ENCODE data around the gene RC3H2. TPM values are rescaled to one million over a fixed set of nuclear protein-coding genes. Genes with fewer than 3 reads are reported as not detected.

RC3H2 gene, protein sequence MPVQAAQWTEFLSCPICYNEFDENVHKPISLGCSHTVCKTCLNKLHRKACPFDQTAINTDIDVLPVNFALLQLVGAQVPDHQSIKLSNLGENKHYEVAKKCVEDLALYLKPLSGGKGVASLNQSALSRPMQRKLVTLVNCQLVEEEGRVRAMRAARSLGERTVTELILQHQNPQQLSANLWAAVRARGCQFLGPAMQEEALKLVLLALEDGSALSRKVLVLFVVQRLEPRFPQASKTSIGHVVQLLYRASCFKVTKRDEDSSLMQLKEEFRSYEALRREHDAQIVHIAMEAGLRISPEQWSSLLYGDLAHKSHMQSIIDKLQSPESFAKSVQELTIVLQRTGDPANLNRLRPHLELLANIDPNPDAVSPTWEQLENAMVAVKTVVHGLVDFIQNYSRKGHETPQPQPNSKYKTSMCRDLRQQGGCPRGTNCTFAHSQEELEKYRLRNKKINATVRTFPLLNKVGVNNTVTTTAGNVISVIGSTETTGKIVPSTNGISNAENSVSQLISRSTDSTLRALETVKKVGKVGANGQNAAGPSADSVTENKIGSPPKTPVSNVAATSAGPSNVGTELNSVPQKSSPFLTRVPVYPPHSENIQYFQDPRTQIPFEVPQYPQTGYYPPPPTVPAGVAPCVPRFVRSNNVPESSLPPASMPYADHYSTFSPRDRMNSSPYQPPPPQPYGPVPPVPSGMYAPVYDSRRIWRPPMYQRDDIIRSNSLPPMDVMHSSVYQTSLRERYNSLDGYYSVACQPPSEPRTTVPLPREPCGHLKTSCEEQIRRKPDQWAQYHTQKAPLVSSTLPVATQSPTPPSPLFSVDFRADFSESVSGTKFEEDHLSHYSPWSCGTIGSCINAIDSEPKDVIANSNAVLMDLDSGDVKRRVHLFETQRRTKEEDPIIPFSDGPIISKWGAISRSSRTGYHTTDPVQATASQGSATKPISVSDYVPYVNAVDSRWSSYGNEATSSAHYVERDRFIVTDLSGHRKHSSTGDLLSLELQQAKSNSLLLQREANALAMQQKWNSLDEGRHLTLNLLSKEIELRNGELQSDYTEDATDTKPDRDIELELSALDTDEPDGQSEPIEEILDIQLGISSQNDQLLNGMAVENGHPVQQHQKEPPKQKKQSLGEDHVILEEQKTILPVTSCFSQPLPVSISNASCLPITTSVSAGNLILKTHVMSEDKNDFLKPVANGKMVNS
- total RNA-seq: 35.9 TPM
- long read RNA-seq, transcript RC3H2-202 (21 exons, 3,991 nt): major isoform, 10 of 30 reads
- long read RNA-seq, partial matches to known transcripts: 4 of 30 reads
- long read RNA-seq, other reads (novel, unspliced or antisense): 14 of 30 reads

DNA sequence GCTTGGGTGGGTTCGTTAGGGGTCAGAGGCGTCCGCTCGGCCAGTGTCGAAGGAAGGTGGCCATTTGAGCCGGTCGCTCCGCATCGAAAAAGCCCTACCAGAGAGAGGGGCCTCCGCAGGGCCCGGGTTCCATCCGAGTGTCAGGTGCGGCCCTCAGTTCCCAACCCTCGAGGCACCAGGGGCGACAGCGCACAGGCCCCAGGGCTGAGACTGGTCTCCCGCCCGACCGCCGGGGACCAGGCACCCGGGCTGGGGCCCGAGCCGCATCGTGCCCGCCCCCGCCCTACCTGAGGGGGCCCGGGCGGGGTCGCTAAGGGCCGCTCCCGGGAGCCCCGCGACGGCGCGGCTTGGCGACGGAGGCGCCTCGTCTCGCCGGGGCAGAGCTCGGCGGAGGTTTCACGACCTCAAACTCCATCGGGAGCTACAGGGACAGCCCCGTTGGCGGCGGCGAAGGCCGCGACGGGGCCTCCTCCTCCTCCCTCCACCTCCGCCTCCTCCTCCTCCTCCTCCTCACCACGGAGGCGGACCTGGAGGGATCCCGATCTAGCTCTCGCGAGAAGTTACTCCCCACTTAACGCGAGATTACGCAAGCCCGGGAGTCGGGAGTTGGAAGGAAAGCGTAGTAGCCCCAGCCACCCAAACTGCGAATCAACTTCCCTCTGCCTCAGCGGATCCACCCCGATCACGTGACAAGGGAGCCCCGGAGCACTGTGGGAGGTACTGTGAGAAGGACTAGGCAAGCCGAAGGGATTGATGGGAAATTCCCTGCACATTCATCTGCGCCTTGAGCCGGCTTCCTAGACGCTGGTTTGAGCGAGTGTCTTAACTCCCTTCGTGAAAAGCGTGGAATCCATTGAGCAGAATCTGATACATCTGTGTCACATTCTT lies at the start of gene RC3H2:
Gene RC3H2 (minus strand): TSS at position 537 of the 888 bp plus-strand sequence. CDS start 7,850 bp downstream, outside the sequence.
- intact Hi-C loops (cut with micrococcal nuclease): no loop called here
- peak; percentile 97 for DNase-seq

GRCh38 chr9:122954253-122954691 lies 49.1 kb upstream of the RC3H2 start:
- ATAC-seq (no peak), DNase-seq (no peak)
- intact Hi-C loops (cut with micrococcal nuclease): no loop called here

More for the DNA sequence above, at the start of gene RC3H2:
- peak; percentile 98 for ATAC-seq

GRCh38 chr9:122951056-122951455 lies 45.9 kb upstream of the RC3H2 start:
- ATAC-seq: peak; percentile 53
- no peak for DNase-seq
- intact Hi-C loops (cut with micrococcal nuclease): no loop called here

GRCh38 chr9:122950263-122950662 lies 45.1 kb upstream of the RC3H2 start:
- DNase-seq (no peak), ATAC-seq (no peak)
- intact Hi-C loops (cut with micrococcal nuclease): no loop called here

GRCh38 chr9:122949696-122950095 lies 44.5 kb upstream of the RC3H2 start:
- DNase-seq (no peak), ATAC-seq (no peak)
- intact Hi-C loops (cut with micrococcal nuclease): no loop called here

DNA sequence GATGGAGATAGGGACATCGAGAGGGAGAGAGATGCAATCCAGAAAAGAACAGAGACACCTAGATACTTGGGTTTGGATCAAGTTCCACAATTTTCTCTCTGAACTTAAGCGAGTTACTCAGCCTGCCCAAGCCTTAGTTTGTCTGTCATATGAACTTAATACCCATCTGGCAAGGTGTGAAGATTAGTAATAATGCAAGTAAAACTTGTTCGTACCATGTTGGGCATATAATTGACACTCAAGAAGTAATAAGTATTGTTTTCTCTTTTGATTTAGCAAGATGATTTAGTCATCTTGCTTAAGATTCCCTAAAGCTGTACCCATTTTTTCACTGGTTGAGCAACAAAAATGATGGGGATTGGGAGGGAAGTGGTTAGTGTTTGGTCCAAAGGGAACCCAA lies 43.2 kb upstream of the RC3H2 start:
- intact Hi-C loops (cut with micrococcal nuclease): no loop called here
- no peak for ATAC-seq
- DNase-seq: no peak

DNA sequence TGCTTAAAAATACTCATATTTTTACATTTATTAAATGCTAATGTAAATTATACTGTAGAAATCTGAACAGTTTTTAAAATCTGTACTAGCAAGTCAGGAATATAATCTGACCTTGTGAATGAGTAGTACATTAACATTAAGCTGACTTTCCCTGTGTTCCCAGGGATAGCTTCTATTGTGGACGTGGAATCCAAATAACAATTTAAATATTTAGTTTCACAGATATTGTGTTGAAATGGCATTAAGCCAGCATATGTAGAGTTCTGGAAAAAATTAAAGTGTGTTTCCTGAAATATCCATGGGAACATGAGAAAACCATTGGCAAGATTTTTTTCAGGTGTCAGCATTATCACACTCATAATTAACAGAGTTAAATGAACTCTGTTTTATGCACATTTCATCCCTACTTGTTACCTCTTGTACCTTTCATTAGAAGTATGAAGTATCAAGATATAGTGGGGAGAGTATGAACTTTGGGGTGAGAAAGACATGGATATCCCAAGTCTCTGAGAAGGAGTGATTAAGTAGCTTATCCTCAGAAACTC lies 41.4 kb upstream of the RC3H2 start:
- intact Hi-C loops (cut with micrococcal nuclease): no loop called here
- ATAC-seq (no peak), DNase-seq (no peak)

- intact Hi-C loops (cut with micrococcal nuclease): no loop called here
- ATAC-seq (no peak), DNase-seq (no peak)
Measured at GRCh38 chr9:122944960-122945888, 40.1 kb upstream of the RC3H2 start.

- peak; percentile 9 for ATAC-seq
Measured at GRCh38 chr9:122941582-122942234, 36.5 kb upstream of the RC3H2 start.

GRCh38 chr9:122940749-122941581 lies 35.8 kb upstream of the RC3H2 start, which contains the start of gene RABGAP1:
Gene RABGAP1, plus strand, starts transcription at chr9:122941020. Its CDS starts 16,040 bp downstream, at chr9:122957060.
- intact Hi-C loops (cut with micrococcal nuclease): no loop called here
- ATAC-seq (peak; percentile 98), DNase-seq (peak; percentile 100)

More at GRCh38 chr9:122941582-122942234, 36.5 kb upstream of the RC3H2 start:
- no peak for DNase-seq
- intact Hi-C loops (cut with micrococcal nuclease): no loop called here

GRCh38 chr9:122940454-122940748 lies 35.2 kb upstream of the RC3H2 start:
- ATAC-seq (no peak), DNase-seq (no peak)
- intact Hi-C loops (cut with micrococcal nuclease): no loop called here

DNA sequence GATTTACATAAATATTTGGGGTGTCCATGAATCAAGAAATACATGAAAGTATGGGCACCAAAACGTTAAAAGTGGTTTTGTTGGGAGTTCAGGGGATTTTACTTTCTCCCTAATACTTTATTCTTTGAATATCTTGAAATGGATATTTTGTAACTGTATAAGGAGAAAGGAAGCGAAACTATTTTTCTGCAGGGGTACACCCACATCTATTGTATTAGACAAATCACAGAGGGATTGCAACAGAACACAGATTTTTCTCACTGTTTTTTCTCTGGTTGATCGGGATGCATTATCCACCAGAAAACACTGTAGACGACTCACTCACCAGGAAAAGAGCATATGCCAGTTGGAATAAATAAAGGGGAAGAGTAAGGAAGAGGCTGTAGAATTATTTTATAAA lies 34.4 kb upstream of the RC3H2 start:
- intact Hi-C loops (cut with micrococcal nuclease): no loop called here
- DNase-seq (no peak), ATAC-seq (no peak)

DNA sequence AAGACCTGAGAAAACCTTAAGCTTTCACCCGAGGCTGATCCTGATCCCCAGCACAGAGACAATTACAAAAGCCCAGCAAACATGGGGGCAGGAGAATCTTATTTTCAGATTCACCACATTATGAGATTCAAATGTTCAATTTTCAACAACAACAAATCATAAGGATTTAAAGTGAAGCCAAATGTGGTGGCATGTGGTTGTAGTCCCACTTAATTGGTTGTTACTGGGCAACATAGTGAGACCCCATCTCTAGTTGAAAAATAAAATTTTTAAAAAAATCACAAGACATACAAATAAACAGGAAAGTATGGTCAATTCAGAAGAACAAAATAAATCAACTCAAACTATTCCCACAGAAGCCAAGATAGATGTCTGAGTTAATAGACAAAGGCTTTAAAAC lies 31.7 kb upstream of the RC3H2 start:
- ATAC-seq (no peak), DNase-seq (no peak)
- intact Hi-C loops (cut with micrococcal nuclease): no loop called here

DNA sequence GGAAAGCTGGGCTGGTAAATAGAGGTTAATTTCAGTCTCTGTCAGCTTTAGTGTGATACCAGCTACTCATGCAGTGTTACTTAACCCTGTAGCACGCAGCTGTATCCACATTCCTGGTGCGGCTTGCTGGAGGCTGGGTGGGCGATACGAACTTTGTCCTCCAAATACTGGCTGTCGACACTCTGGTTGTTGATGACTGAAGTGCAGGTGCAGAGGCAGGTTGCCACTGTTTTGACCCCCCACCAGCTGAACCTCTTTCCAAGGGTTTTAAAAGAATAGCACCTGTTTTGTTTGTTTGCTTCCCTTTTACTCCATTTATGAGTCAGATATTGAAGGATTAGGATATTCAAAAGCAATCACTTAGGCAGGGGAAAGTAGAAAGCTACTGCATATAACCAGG lies 31.3 kb upstream of the RC3H2 start:
- ATAC-seq (no peak), DNase-seq (no peak)
- intact Hi-C loops (cut with micrococcal nuclease): no loop called here

GRCh38 chr9:122931226-122932121 lies 26.3 kb upstream of the RC3H2 start, which contains the start of gene ZBTB26:
Gene ZBTB26, minus strand, starts transcription at chr9:122931512. Its CDS starts 11,578 bp downstream, at chr9:122919934.
- intact Hi-C loops (cut with micrococcal nuclease): no loop called here
- ATAC-seq (peak; percentile 98), DNase-seq (peak; percentile 95)
